H1 (cell line): ENCODE data around the gene GALK1. TPM values are rescaled to one million over a fixed set of nuclear protein-coding genes. Genes with fewer than 3 reads are reported as not detected.

ENCODE experiments used
- NRF1 ChIP-seq: IDR thresholded peaks from 2 replicates; pipeline ENCODE4 v1.6.1; 2011; ENCODE audit warnings: mild to moderate bottlenecking, low read depth, low read length, improper control_type of control experiment
- POLR2AphosphoS5 ChIP-seq: IDR thresholded peaks from 2 replicates; pipeline ENCODE4 v1.6.1; 2011; ENCODE audit warnings: low read depth, low read length
- SIX5 ChIP-seq: IDR thresholded peaks from 2 replicates; pipeline ENCODE4 v1.6.1; 2011; ENCODE audit warnings: mild to moderate bottlenecking, low read depth, low read length
- polyA plus RNA-seq, 7 experiments: library from polyadenylated mRNA; depleted of rRNA in 3 of 7; stranded (reverse) in 5 of 7; unstranded in 2 of 7; fragments of >200 nt in 5 of 7; fragments of 200-250 nt in 2 of 7; gene quantifications; 1 replicate in 5 of 7; 2 replicates in 1 of 7; 4 replicates in 1 of 7; pipeline versions ENCODE4 v1.2.1 to v1.2.3, GENCODE V29; 2011 to 2013; ENCODE audit warnings: missing spikeins in 2 of 7, mixed read lengths in 2 of 7
- total RNA-seq: library from RNA; stranded (reverse); fragmentation: NEBNext Ultra II Directional; extraction: Animal tissue kit (Norgen Biotek cat#: 25700); gene quantifications from 2 replicates; pipeline ENCODE4 v1.2.1, GENCODE V29; 2021

Gene GALK1
- total and polyA plus RNA-seq, 2 of the 8 experiments (the other 6 are each of a cell fraction or from before 2014, with no cell fraction given), result 34.1 to 47.9 TPM

GRCh38 chr17:75752405-75752709, 12.6 kb downstream of the GALK1 start (continued):
- no peak for TF ChIP-seq SIX5
- no peak for TF ChIP-seq POLR2AphosphoS5
- TF ChIP-seq NRF1, result no peak
